Activated T-cell treated with anti-CD3 and anti-CD28 coated beads, Interleukin-2, amount 50 U/mL, for 4 hours (primary cell): ENCODE measurements around the gene UBB. TPM values are rescaled to one million over a fixed set of nuclear protein-coding genes. Genes with fewer than 3 reads are reported as not detected.

Experiments
- ATAC-seq, 2 donors: fragments of 200-7000 bp; cut with Tn5 transposase; one replicate each; pipeline ENCODE4 v1.10.0; 2021
- DNase-seq: peaks from one replicate; pipeline ENCODE4 v3.0.0-alpha.2; 2020
- H3K27me3 Mint-ChIP-seq: one replicate; pipeline ENCODE4 v1.8.0; 2021; ENCODE audit warnings: low read depth, mixed read lengths
- H3K36me3 Mint-ChIP-seq: one replicate; pipeline ENCODE4 v1.8.0; 2022; ENCODE audit warnings: mixed read lengths; ENCODE audit not compliant: insufficient read depth
- H3K4me1 Mint-ChIP-seq: one replicate; pipeline ENCODE4 v1.8.0; 2021; ENCODE audit warnings: low read depth, mixed read lengths
- H3K4me3 Mint-ChIP-seq: one replicate; pipeline ENCODE4 v1.8.0; 2021; ENCODE audit warnings: mild to moderate bottlenecking, moderate library complexity, mixed read lengths
- H3K9me3 Mint-ChIP-seq: one replicate; pipeline ENCODE4 v1.8.0; 2021; ENCODE audit warnings: mixed read lengths
- total RNA-seq, 3 donors: library from RNA; stranded (reverse); gene quantifications; one replicate each; pipeline ENCODE4 v1.2.1, GENCODE V29; 2021

The UBB gene
- total RNA-seq, result 1,000 to 10,000 TPM; 1,915 to 2,057 (median 1,991) TPM

DNA sequence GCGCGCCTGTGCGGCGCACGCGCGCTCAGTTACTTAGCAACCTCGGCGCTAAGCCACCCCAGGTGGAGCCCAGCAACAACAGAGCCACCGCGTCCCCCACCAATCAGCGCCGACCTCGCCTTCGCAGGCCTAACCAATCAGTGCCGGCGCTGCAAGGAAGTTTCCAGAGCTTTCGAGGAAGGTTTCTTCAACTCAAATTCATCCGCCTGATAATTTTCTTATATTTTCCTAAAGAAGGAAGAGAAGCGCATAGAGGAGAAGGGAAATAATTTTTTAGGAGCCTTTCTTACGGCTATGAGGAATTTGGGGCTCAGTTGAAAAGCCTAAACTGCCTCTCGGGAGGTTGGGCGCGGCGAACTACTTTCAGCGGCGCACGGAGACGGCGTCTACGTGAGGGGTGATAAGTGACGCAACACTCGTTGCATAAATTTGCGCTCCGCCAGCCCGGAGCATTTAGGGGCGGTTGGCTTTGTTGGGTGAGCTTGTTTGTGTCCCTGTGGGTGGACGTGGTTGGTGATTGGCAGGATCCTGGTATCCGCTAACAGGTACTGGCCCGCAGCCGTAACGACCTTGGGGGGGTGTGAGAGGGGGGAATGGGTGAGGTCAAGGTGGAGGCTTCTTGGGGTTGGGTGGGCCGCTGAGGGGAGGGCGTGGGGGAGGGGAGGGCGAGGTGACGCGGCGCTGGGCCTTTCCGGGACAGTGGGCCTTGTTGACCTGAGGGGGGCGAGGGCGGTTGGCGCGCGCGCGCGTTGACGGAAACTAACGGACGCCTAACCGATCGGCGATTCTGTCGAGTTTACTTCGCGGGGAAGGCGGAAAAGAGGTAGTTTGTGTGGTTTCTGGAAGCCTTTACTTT, at the start of gene UBB:
Gene UBB, plus strand, starts transcription at position 452 of the 856 bp plus-strand sequence. CDS start 817 bp downstream, outside the sequence.
- H3K4me1 Mint-ChIP-seq, result peaks cover 36% of the 10 kb centered on the region
- DNase-seq, result peak; percentile 91
- peak; percentile 94 to 96 for ATAC-seq
- H3K4me3 Mint-ChIP-seq, result peak within 1 kb of the TSS; percentile 90
- peaks cover 24% of the 10 kb centered on the region for H3K36me3 Mint-ChIP-seq
- no peaks in the 10 kb centered on the region for H3K27me3 Mint-ChIP-seq
- no peaks in the 10 kb centered on the region for H3K9me3 Mint-ChIP-seq

- no peak overlapping the region for H3K4me3 Mint-ChIP-seq
- H3K9me3 Mint-ChIP-seq, result no peaks in the 10 kb centered on the region
- H3K36me3 Mint-ChIP-seq, result peaks cover 4% of the 10 kb centered on the region
- DNase-seq (no peak), ATAC-seq (no peak)
- no peaks in the 10 kb centered on the region for H3K4me1 Mint-ChIP-seq
- no peaks in the 10 kb centered on the region for H3K27me3 Mint-ChIP-seq
Measured at GRCh38 chr17:16338391-16338790, 42.5 kb upstream of the UBB start.

- ATAC-seq (no peak), DNase-seq (no peak)
Measured at GRCh38 chr17:16339402-16339801, 41.5 kb upstream of the UBB start.

GRCh38 chr17:16339959-16340358, 40.9 kb upstream of the UBB start:
- DNase-seq (no peak), ATAC-seq (no peak)
- Mint-ChIP-seq H3K4me3 (no peak overlapping the region), H3K36me3 (peaks cover 5% of the 10 kb centered on the region), H3K9me3 (no peaks in the 10 kb centered on the region), H3K4me1 (no peaks in the 10 kb centered on the region), H3K27me3 (no peaks in the 10 kb centered on the region)

More at GRCh38 chr17:16339402-16339801, 41.5 kb upstream of the UBB start:
- Mint-ChIP-seq H3K4me3 (no peak overlapping the region), H3K36me3 (peaks cover 5% of the 10 kb centered on the region), H3K4me1 (no peaks in the 10 kb centered on the region), H3K9me3 (no peaks in the 10 kb centered on the region), H3K27me3 (no peaks in the 10 kb centered on the region)

DNA sequence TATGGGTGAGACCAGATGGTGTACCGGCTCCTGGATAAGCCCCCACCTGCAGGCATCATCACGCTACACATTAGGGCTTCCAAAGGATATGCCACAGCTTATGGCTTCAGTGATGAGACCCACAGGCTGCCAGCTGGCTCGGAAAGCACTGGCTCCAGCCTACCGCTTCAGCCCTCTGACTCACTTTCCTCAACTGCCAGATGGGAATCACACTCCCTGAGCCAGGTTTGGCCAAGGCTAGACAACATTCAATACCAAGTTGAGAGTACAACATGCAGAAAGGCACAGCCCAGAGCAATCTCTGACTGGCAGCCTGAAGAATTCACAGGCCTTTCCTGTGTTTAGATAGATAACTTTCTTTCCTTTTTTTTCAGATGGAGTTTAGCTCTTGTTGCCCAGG, 37.9 kb upstream of the UBB start:
- Mint-ChIP-seq H3K4me1 (no peaks in the 10 kb centered on the region), H3K9me3 (no peaks in the 10 kb centered on the region), H3K4me3 (no peak overlapping the region), H3K27me3 (no peaks in the 10 kb centered on the region), H3K36me3 (peaks cover 12% of the 10 kb centered on the region)
- no peak for DNase-seq
- ATAC-seq, result no peak

DNA sequence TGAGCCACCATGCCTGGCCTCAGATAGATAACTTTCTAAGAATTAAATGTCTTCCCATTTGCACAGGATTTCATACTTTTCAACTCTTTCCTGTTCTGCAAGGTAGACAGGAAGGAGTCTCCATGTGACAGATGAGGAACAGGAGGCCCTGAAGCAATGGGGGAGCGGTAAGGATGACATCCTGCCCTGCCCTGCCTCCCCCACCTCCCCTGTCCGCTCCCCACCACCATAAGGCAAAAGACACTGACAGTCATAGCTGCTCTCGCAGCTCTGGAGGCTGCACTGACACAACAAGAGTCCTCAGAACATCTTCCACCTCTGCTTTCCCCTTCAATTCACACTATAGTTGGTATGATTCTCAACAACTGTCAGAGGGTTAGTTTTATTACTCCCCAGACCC, 37.3 kb upstream of the UBB start:
- H3K36me3 Mint-ChIP-seq, result peaks cover 12% of the 10 kb centered on the region
- H3K4me3 Mint-ChIP-seq, result no peak overlapping the region
- H3K9me3 Mint-ChIP-seq, result no peaks in the 10 kb centered on the region
- H3K27me3 Mint-ChIP-seq, result no peaks in the 10 kb centered on the region
- no peaks in the 10 kb centered on the region for H3K4me1 Mint-ChIP-seq
- DNase-seq (no peak), ATAC-seq (no peak)

DNA sequence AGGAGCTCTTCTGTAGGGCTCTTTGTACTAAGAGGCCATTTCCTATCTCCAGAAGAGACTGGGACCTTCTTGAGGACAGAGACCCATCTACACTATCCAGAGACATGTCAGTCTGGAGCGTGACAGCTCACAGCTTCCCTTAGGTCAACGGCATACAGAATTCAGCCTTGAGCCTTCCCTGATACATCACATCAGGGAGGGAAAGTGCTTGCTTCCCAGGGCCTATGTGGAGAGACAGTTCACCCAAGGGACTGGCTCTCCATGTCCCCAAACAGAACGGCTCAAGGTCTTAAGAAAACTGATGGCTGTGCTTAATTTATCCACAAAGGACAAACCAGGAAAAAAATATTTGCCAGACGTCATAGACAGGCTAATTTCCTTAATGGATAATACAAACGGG, 35.3 kb upstream of the UBB start:
- H3K4me1 Mint-ChIP-seq, result peaks cover 2% of the 10 kb centered on the region
- H3K4me3 Mint-ChIP-seq, result no peak overlapping the region
- H3K27me3 Mint-ChIP-seq, result no peaks in the 10 kb centered on the region
- H3K9me3 Mint-ChIP-seq, result no peaks in the 10 kb centered on the region
- ATAC-seq (no peak), DNase-seq (no peak)
- peaks cover 14% of the 10 kb centered on the region for H3K36me3 Mint-ChIP-seq

GRCh38 chr17:16346721-16347271, 34.1 kb upstream of the UBB start:
- Mint-ChIP-seq H3K27me3 (no peaks in the 10 kb centered on the region), H3K36me3 (peaks cover 14% of the 10 kb centered on the region), H3K4me1 (peaks cover 7% of the 10 kb centered on the region), H3K9me3 (no peaks in the 10 kb centered on the region), H3K4me3 (no peak overlapping the region)
- DNase-seq (no peak), ATAC-seq (no peak)

GRCh38 chr17:16348586-16348985, 32.3 kb upstream of the UBB start:
- peaks cover 10% of the 10 kb centered on the region for H3K36me3 Mint-ChIP-seq
- DNase-seq, result no peak

DNA sequence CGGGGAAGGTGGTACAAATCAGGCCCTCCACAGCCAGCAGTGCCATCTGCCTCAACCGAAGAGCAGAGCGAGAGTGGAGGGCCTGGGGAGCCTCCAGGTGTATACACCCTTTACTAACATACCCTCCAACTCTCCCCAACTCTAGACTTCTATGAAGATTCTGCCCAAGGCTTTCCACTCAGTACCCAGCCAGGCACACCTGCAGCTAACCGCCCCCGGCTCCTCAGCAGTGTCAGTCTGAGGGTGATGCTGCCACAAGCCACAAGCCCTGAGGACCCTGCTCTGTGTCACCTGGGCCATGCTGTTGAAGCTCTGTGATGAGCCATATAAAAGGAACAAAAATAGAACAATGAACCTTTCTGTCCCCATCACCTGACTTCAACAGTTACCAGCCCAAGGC, 31.5 kb upstream of the UBB start:
- H3K9me3 Mint-ChIP-seq, result no peaks in the 10 kb centered on the region
- H3K27me3 Mint-ChIP-seq, result no peaks in the 10 kb centered on the region
- ATAC-seq (no peak), DNase-seq (peak; percentile 8)
- peaks cover 18% of the 10 kb centered on the region for H3K4me1 Mint-ChIP-seq
- H3K36me3 Mint-ChIP-seq, result peaks cover 8% of the 10 kb centered on the region
- H3K4me3 Mint-ChIP-seq, result no peak overlapping the region

More at GRCh38 chr17:16348586-16348985, 32.3 kb upstream of the UBB start:
- Mint-ChIP-seq H3K4me1 (peaks cover 15% of the 10 kb centered on the region), H3K9me3 (no peaks in the 10 kb centered on the region), H3K4me3 (no peak overlapping the region), H3K27me3 (no peaks in the 10 kb centered on the region)
- ATAC-seq, result no peak

GRCh38 chr17:16351831-16352230, 29.1 kb upstream of the UBB start:
- Mint-ChIP-seq H3K36me3 (peaks cover 8% of the 10 kb centered on the region), H3K4me3 (peak overlapping the region; percentile 96), H3K4me1 (peaks cover 18% of the 10 kb centered on the region), H3K27me3 (no peaks in the 10 kb centered on the region), H3K9me3 (no peaks in the 10 kb centered on the region)
- no peak for DNase-seq
- ATAC-seq, result no peak

DNA sequence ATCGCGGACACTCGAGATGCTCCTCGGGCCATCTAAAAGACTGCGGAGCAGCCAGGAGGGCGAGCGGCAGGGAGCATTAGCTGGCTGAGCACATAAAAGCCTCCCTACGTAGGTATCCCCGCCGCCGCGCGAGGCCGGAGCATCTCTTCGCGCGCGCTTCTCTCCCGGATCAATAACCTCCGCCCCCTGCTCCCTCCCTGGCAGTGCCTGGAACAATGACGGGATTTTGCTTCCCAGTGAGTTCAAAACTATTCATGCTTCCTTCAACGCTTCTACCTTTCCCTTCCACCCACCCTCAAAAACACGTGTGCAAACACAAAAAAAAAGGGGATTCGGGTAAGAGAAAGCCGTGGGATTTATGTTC, 28.6 kb upstream of the UBB start:
- no peaks in the 10 kb centered on the region for H3K9me3 Mint-ChIP-seq
- ATAC-seq, result peak in 1 of 2 donors; percentile 10
- peaks cover 5% of the 10 kb centered on the region for H3K36me3 Mint-ChIP-seq
- H3K4me3 Mint-ChIP-seq, result peak overlapping the region; percentile 96
- H3K4me1 Mint-ChIP-seq, result peaks cover 18% of the 10 kb centered on the region
- peak; percentile 21 for DNase-seq
- no peaks in the 10 kb centered on the region for H3K27me3 Mint-ChIP-seq

GRCh38 chr17:16352667-16353316, 28.1 kb upstream of the UBB start:
- H3K9me3 Mint-ChIP-seq, result no peaks in the 10 kb centered on the region
- peak overlapping the region; percentile 96 for H3K4me3 Mint-ChIP-seq
- H3K27me3 Mint-ChIP-seq, result no peaks in the 10 kb centered on the region
- DNase-seq (peak; percentile 23), ATAC-seq (peak; percentile 65 to 69)
- peaks cover 2% of the 10 kb centered on the region for H3K36me3 Mint-ChIP-seq
- peaks cover 18% of the 10 kb centered on the region for H3K4me1 Mint-ChIP-seq

DNA sequence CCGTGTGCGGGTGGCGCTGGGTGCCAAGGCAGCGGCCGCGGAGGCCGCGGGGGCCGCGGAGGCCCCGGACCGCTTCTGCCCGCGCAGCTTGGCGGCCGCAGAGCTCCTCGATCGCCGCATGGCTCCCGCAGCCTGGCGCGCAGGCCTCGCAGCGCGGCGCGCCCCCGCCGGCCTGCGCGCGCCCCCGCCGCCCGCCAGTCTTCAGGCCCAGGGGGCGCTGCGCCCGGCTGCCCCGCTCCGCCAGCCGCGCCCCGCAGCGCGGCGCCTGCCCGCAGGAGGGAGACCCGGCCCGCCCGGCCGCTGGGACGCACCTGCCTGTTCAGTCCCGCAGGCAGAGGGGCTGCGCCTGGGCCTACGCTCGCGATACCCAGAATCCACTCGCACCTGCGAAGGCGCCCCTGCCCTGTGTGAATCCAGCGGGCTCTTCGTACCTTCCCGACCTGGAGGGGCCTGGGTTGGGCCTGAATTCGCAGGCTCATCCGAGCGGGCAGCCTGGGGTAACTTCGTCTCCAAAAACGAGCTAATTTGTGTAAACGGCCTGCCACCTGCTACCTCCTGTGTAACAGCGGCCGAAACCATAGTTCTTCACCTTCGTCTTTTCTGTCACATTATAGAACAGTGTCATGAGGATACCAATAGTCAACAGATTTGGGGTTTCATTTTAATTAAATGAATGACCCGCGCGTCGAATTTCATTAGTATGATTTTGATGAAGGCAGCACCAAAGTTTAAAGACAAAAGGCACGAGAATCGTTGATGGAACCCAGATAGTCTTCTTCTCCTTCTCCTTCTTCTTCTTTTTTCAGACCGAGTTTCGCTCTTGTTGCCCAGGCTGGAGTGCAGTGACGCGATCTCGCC, 27.3 kb upstream of the UBB start, which contains the start of gene CENPV:
Gene CENPV, minus strand, starts transcription at position 153 of the 858 bp plus-strand sequence. Its CDS starts 33 bp downstream, at position 120.
- no peaks in the 10 kb centered on the region for H3K9me3 Mint-ChIP-seq
- H3K36me3 Mint-ChIP-seq, result peaks cover 2% of the 10 kb centered on the region
- ATAC-seq, result peak; percentile 84 to 86

More for the DNA sequence above, 27.3 kb upstream of the UBB start, which contains the start of gene CENPV:
- peaks cover 18% of the 10 kb centered on the region for H3K4me1 Mint-ChIP-seq
- H3K4me3 Mint-ChIP-seq, result peak within 1 kb of the TSS; percentile 96
- peak; percentile 63 for DNase-seq
- H3K27me3 Mint-ChIP-seq, result peaks cover 2% of the 10 kb centered on the region
